GM20431 (cell line): ENCODE measurements around the gene SETD7.
"Not testable (repeated sequence)": the region's sequence is repeated elsewhere in the genome, so short reads cannot be mapped to it uniquely, and the experiment has no call there.

Experiments used
- in situ Hi-C: fragments of 300-500 bp; cut with MseI, MboI; formaldehyde crosslinking; loops from one replicate; pipeline ENCODE4 v1.15.0; 2020; ENCODE audit warnings: low sequenced_read_pairs; ENCODE audit not compliant: unreplicated experiment

The SETD7 gene

DNA sequence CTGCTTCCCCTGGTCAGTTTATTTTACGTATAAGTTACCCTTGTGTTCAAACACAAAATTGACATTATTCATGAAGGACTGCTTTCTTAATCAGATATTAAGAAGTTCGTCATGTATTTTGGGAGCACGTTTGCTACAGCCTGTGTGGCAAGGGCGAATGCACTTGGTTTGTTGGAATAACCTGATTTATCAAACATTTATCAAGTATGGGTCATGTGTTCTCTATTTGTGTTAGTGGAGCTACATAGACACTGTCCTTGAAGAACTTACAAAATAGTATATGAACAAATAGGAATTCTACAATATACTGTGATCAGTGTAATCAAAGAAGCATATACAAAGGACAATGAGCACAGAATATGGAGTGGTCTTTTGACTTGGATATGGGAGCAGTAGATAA, 79.7 kb downstream of the SETD7 start:
- in situ Hi-C loops, result no loop called here

DNA sequence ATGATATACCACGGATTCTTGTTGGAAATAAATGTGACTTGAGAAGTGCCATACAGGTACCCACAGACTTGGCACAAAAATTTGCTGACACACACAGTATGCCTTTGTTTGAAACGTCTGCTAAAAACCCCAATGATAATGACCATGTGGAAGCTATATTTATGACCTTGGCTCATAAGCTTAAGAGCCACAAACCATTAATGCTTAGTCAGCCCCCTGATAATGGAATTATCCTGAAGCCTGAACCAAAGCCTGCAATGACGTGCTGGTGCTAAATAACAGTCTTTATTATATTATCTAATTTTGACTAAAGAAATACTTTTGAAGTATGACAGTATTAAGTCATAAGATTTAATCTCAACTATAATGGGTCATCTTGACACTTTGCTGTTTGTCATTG, 83.2 kb downstream of the SETD7 start:
- in situ Hi-C loops, result no loop called here

DNA sequence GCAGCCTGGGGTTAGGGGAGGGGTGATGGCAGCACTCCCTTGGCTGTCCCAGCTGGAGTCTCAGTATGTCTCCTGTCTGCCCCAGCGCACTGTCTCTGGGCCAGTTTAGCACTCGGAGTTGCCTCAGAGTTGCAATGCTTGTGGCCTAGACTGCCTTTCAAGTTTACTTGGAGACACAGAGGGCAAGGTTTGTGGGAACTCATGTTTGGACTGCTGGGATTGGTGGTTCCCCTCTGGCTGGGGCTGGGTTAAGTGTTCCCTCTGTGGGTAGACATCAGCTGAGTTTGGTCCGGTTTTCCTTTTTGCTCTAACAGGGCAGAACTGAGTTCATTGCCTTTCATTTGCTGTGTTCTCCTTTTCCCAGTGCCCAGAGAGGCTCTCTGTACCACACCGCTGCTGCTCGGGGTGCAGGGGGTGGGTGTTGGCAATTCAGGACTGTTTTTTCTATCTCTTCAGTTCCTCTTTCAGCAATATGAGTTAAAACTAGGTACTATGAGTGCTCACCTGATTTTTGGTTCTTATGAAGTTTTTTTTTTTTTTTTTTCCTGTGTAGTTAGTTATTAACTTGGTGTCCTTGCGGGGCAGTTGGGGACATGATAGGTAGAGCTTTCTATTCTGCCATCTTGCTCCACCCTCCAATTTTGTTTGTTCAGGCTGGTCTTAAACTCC, 84.9 kb downstream of the SETD7 start:
- in situ Hi-C loops, result no loop called here

DNA sequence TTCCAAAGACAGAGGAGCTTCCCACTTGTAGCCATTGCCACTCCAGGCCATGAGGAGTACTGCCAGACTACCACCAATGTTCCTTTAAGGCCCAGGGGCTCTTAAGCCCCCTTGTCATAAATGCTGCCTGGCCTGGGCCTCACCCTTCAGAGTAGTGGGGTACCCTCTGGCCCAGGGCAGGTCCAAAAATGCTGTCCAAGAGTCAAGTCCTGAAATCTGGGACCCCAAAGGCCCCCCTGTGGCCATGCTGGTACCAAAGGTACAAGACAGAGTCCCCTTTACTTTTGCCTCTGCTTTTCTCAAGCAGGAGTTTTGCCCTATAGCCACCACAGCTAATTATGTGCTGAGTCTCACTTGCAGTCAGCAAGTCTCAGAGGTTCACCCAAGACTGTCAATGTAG, 85.7 kb downstream of the SETD7 start:
- in situ Hi-C loops, result no loop called here

DNA sequence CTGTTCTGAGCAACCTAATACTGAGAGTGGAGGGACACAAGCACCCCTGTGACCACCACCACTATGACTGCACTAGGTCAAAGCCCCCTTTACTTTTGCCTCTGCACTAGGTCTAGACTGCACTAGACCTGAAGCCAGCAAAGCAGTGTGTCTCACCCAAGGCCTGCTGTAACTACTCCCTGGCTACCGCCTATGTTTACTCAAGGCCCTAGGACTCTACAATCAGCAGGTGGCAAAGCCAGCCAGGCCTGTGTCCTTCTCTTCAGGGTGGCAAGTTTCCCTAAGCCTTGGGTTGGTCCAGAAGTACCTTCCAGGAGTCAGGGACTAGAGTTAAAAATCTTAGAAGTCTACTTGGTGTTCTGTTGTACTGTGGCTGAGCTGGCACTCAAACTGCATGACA, 86.2 kb downstream of the SETD7 start:
- in situ Hi-C loops, result no loop called here

DNA sequence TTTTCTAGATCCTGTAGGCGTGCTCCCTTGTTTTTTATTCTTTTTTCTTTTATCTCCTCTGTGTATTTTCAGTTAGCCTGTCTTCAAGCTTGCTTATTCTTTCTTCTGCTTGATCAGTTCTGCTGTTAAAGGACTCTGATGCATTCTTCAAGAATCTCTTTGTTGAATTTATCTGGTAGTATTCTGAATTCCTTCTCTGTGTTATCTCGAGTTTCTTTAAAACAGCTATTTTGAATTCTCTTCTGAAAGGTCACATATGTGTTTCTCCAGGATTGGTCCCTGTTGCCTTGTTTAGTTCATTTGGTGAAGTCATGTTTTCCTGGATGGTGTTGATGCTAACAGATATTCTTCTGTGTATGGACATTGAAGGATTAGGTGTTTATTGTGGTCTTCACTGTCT, 86.8 kb downstream of the SETD7 start:
- in situ Hi-C loops, result no loop called here

DNA sequence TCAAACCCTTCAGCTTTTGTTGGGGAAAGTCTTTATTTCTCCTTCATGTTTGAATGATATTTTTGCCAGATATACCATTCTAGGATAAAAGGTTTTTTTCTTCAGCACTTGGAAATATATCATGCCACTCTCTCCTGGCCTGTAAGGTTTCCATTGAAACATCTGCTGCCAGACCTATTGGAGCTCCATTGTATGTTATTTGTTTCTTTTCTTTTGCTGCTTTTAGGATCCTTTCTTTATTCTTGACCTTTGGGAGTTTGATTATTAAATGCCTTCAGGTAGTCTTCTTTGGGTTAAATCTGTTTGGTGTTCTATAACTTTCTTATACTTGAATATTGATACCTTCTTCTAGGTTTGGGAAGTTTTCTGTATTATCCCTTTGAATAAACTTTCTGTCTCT, 87.3 kb downstream of the SETD7 start:
- in situ Hi-C loops, result not testable (repeated sequence)

DNA sequence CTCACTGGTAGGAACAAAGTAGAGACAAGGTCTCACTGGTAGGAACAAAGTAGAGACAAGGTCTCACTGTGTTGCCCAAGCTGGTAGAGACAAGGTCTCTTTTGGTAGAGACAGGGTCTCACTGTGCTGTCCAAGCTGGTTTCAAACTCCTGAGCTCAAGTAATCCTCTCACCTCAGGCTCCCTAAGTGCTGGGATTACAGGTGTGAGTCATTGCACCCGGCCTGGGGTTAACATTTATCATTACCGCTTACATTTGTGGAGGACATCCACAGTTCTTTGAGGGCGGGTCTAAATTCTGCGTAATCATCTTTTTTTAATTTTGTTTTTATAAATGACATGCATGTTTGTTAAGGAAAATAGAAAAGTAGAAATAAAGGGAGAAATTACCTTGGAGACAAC, 90.1 kb downstream of the SETD7 start:
- in situ Hi-C loops, result no loop called here

DNA sequence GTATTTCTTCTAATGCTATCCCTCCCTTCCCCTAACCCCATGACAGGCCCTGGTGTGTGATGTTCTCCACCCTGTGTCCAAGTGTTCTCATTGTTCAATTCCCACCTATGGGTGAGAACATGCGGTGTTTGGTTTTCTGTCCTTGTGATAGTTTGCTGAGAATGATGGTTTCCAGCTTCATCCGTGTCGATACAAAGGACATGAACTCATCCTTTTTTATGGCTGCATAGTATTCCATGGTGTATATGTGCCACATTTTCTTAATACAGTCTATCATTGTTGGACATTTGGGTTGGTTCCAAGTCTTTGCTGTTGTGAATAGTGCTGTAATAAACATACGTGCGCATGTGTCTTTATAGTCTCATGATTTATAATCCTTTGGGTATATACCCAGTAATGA, 91.5 kb downstream of the SETD7 start:
- in situ Hi-C loops, result not testable (repeated sequence)

DNA sequence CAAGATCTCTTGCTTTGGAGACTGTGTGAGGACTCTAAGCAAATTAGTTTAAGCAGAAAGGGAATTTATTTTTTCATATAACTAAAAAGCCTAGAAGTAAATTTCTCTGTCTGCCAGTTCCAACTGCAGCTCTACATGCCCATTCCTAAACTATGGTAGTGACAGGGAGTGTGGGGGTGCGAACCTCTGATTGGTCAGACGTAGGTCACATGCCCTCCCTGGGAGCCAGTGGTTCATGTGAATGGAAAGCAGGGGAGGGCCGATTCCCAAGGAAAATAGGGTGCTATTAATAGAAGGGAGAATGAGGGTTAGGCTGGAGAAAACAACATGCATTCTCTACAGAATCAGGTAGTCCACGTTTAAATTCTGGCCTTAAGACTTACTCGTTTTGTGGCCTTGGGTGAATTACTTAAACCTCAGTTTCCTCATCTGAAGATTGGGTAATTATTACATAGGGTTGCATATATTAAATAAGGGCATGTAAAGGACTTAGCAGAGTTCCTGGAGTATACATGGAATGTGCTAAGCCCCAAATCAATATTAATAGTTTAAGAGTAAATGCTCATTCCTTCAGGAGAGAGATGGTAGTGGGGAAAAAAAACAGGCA, 94.9 kb downstream of the SETD7 start:
- in situ Hi-C loops, result no loop called here

DNA sequence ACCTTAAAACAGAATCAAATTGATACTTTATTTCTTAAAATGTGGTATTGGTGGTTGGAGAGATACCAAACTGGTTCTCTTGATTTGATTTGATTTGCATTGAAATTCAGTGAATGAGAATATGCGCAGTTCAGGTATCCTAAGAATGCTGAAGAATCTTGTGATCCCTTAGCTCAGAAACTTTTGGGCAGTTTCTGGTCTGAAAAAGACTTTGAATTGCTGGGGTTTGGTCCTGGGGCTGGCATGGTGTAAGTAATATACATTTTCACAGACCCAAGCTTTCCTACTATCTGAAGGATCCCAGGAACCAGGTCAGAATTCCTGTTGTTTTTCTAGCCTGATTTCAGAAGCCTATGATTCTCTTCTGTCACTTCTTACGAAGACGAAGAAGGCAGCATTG, 95.5 kb downstream of the SETD7 start:
- in situ Hi-C loops, result no loop called here

DNA sequence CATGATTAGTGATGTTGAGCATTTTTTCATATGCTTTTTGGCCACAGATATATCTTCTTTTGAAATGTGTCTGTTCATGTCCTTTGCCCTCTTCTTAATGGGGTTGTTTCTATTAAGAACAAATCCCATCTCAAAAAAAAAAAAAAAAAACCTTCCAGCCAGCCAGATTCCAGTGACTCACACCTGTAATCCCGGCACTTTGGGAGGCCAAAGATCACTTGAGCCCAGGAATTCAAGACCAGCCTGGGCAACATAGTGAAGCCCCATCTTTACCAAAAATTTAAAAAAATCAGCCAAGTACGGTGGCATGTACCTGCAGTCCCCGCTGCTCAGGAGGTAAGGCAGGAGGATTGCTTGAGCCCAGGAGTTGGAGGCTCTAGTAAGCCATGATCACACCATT, 97.0 kb downstream of the SETD7 start:
- in situ Hi-C loops, result no loop called here

DNA sequence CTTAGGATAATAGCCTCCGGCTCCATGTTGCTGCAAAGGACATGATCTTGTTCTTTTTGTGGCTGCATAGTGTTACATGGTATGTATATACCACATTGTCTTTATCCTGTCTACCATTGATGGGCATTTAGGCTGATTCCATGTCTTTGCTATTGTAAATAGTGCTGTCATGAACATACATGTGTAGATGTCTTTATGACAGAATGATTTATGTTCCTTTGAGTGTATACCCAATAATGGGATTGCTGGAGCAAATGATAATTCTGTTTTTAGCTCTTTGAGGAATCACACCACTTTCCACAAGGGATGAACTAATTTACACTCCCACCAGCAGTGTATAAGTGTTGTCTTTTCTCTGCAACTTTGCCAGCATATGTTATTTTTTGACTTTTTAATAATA, 97.5 kb downstream of the SETD7 start:
- in situ Hi-C loops, result no loop called here

DNA sequence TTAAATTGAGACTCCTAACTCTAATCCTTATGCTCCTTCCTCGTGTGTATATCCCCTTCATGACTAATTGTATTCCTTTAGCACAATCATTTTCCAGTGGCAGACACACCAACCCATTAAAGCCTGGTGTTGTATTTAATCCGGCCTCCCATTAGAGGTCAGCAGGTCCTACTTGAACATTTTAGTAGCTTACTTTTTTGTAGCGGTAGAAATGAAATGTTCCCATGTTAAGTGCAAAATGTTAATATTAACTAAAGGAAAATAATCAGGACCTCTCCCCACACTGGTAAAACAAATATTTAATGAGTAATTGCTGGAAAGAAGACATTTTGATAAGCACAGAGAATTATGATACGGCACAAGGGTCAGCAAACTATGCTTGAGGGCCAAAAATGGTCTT, 98.7 kb downstream of the SETD7 start:
- in situ Hi-C loops, result no loop called here

DNA sequence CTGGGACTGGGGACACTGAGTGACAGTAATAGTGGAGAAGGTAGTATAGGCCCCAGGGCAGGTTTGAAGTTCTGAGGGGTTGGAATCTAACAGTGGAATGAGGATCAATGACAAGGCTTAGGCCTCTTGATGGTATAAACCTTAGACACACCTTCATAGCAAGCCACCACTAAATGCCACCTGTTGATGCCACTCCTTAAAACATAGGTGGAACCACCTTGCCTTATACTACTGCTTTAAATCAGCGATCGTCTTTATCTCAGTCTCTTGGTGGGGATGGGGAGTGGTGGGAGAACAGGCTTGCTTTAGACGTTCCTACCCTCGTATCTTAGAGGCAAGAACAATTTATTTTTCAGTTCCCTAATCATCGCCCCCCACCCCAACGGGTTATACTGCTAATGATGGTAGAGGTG, 100.9 kb downstream of the SETD7 start:
- in situ Hi-C loops, result no loop called here

DNA sequence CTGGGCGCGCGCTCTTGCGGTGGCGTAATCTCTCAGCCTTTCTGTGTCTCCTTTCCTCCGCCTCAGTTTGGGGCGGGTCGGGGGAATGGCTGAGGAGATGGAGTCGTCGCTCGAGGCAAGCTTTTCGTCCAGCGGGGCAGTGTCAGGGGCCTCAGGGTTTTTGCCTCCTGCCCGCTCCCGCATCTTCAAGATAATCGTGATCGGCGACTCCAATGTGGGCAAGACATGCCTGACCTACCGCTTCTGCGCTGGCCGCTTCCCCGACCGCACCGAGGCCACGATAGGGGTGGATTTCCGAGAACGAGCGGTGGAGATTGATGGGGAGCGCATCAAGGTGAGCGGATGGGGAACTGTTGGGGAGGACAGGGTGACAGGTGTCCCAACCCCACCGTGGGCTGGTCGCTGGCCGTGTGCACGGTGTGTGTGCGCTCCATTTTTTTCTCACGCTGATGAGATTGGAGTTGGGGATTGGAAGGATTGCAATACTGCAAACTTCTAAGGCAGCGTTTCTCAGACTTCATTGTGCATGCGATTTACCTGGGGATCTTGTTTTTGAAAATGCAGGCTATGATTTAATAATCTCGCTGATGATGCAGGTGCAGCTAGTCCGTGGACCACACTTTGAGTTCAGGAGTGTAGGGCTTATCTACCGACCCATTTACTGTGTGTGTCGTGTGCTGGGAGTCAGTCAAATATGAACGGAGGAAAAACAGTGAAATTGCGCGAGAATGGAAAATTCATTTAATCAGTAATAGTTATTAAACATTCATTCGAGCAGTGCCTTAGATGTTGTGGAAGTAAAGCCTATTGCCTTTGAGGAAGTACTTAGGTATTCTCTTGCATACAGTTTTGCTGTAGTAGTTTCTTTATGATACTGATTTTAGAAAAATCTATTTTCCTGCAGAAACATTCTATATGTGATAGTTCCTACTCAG, 101.6 kb downstream of the SETD7 start, which contains the start of gene RAB33B:
Gene RAB33B (plus strand): TSS at position 11 of the 935 bp plus-strand sequence. CDS start 75 bp downstream, at position 86.
- in situ Hi-C loops, result no loop called here

DNA sequence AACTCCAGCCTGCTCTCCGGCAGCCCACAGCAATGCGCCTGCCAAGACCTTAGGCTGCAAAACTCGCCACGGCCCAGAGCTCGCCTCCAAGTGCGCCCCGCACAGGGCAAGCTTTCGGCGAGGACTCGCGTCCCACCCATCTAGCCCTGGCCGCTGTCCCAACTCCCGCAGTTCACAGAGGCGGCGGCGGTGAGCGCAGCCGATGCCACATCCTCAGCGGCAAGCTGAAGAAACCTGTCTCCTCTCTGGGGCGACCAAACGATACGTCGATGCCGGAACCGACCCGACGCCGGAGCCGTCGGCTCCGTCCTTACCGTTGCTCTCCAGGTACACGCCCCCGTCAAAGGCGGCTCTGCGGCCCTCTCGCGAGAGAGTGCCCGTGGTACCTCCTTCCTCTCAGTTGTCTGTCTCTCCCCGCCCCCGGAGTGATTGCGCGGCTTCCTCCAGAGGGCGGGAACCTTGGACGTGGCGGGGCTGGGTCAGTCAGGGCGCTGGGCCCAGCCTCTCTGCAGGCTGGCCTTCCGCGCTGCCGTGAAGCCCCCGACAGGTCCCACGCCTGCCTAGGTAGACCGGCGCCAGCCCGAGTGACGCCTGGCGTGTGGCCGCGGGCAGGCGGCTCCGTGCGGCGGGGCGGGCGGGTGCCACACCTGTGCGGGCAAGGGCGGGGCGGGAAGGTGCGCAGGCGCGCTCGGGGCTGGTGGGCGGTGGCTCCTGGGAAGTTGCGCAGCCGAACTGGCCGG, 102.5 kb downstream of the SETD7 start:
- in situ Hi-C loops, result no loop called here

DNA sequence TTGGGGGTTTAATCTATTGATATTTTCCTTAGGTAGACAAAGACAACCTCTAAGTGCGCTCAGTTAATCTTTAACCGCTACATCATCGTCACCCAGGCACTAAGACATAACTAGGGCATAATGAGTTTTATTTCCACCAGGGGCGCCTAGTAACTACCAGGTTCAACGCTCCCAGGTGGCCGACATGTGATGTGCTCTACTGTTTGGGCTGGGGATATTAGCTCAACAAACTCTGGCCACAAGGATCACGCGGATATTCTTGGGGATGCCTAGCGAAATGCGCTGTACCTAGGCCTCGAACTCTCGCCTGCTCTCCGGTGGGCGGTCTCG, 103.0 kb downstream of the SETD7 start:
- in situ Hi-C loops, result no loop called here

DNA sequence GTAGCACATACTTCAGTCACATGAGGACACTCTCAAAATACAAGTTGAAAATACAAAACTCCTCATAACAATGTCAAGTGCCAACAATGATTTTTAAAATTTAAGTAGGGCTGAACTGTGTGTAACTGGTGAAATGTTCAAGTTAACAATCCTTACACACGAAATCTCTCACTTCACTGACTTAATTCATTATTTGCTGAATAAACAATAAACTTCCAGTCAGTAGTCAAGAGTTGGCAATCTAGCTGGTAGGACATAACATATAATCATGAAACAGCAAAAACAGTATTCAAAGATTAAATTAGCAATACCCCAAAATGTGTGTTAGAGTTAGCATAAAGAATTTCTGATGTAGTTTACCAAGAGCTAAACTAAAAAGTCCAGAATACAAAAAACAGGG, 104.0 kb downstream of the SETD7 start:
- in situ Hi-C loops, result no loop called here

DNA sequence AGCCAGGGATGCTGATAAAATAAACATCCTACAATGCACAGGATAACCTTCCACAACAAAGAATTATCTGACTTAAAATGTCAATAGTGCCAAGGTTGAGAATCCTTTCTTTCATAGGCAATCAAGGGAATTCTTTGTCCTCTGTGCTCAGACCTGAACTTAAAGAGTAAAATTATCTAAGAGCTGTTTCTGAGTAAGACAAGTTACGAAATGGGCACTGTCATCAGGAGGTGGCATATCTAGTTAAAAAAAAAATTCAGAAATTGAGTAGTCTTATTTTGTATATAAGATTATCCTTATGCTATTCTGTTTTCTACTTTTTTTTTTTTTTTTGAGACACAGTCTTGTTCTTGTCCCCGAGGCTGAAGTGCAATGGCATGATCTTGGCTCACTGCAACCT, 105.4 kb downstream of the SETD7 start:
- in situ Hi-C loops, result no loop called here

DNA sequence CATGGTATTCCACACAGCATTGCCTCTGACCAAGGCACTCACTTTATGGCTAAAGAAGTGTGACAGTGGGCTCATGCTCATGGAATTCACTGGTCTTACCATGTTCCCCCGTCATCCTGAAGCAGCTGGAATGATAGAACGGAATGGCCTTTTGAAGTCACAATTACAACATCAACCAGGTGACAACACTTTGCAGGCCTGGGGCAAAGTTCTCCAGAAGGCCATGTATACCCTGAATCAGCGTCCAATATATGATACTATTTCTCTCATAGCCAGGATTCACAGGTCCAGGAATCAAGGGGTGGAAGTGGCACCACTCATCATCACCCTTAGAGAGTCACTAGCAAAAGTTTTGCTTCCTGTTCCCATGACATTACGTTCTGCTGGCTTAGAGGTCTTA, 108.9 kb downstream of the SETD7 start:
- in situ Hi-C loops, result not testable (repeated sequence)
